Activated CD4-positive, alpha-beta T cell treated with anti-CD3 and anti-CD28 coated beads, Interleukin-2, amount 10 ng/mL, durations not matched to agents 7 days and 5 days (primary cell): ENCODE measurements around the gene EPHB1. TPM values are rescaled to one million over a fixed set of nuclear protein-coding genes. Genes with fewer than 3 reads are reported as not detected.
"Not testable (repeated sequence)": the region's sequence is repeated elsewhere in the genome, so short reads cannot be mapped to it uniquely, and the experiment has no call there.

ENCODE experiments used
- CTCF ChIA-PET: fragments of 350-600 bp; sonication (Branson Sonifier 250); formaldehyde crosslinking; loops from one replicate; lab custom pipeline; 2021; ENCODE audit warnings: antibody characterized with exemption; lab: Charles Lee
- POLR2A ChIA-PET: fragments of 350-600 bp; sonication (Branson Sonifier 250); formaldehyde crosslinking; loops from one replicate; lab custom pipeline; 2021; ENCODE audit warnings: antibody characterized with exemption; lab: Charles Lee
- DNase-seq: peaks from one replicate; pipeline ENCODE4 v3.0.0-alpha.2; 2020
- H3K27ac Mint-ChIP-seq: one replicate; pipeline ENCODE4 v1.8.0; 2021; ENCODE audit warnings: mild to moderate bottlenecking, moderate library complexity, mixed read lengths
- H3K27me3 Mint-ChIP-seq: one replicate; pipeline ENCODE4 v1.8.0; 2021; ENCODE audit warnings: mixed read lengths
- H3K36me3 Mint-ChIP-seq: one replicate; pipeline ENCODE4 v1.8.0; 2021; ENCODE audit warnings: low read depth, mixed read lengths
- H3K4me1 Mint-ChIP-seq: one replicate; pipeline ENCODE4 v1.8.0; 2021; ENCODE audit warnings: mixed read lengths
- H3K4me3 Mint-ChIP-seq: one replicate; pipeline ENCODE4 v1.8.0; 2021; ENCODE audit warnings: mild to moderate bottlenecking, moderate library complexity, mixed read lengths
- H3K9me3 Mint-ChIP-seq: one replicate; pipeline ENCODE4 v1.8.0; 2021; ENCODE audit warnings: mixed read lengths
- total RNA-seq, 2 experiments: library from RNA; stranded (reverse); gene quantifications; one replicate each; pipeline ENCODE4 v1.2.3, GENCODE V29; 2021

The EPHB1 gene
- total RNA-seq, 2 experiments from 2014 or later: 1.2 to 1.8 TPM

- no peak overlapping the region for H3K27ac Mint-ChIP-seq
- H3K27me3 Mint-ChIP-seq: peaks cover 9% of the 10 kb centered on the region
- no peaks in the 10 kb centered on the region for H3K36me3 Mint-ChIP-seq
- no peaks in the 10 kb centered on the region for H3K4me1 Mint-ChIP-seq
- no peaks in the 10 kb centered on the region for H3K9me3 Mint-ChIP-seq
- DNase-seq: no peak
- ChIA-PET POLR2A (no interaction called here), CTCF (no interaction called here)
- H3K4me3 Mint-ChIP-seq: no peak overlapping the region
Observed at GRCh38 chr3:134998855-134999254, 203.8 kb downstream of the EPHB1 start.

DNA sequence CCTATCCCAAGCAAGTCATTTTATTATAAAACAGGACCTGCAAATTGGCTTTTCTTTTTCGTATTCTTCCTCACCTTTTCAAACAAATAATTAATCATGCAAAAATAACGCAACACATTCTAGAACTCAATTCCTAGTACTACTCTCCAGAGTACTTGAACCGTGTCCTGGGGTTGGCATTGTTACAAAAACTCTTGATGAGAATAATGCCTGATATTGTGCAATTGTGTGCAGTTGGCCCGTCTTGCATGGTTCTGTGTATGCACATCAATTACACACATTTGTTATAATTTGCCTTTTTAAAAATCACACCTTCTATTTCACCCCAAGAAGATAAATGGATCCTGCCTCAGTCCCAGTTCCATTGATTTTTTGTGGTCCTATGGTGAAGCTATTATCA lies 205.4 kb downstream of the EPHB1 start:
- H3K4me1 Mint-ChIP-seq: no peaks in the 10 kb centered on the region
- DNase-seq: no peak
- H3K4me3 Mint-ChIP-seq: no peak overlapping the region
- no peaks in the 10 kb centered on the region for H3K9me3 Mint-ChIP-seq
- H3K27ac Mint-ChIP-seq: no peak overlapping the region
- CTCF ChIA-PET: no interaction called here
- peaks cover 9% of the 10 kb centered on the region for H3K27me3 Mint-ChIP-seq
- POLR2A ChIA-PET: no interaction called here
- H3K36me3 Mint-ChIP-seq: no peaks in the 10 kb centered on the region

DNA sequence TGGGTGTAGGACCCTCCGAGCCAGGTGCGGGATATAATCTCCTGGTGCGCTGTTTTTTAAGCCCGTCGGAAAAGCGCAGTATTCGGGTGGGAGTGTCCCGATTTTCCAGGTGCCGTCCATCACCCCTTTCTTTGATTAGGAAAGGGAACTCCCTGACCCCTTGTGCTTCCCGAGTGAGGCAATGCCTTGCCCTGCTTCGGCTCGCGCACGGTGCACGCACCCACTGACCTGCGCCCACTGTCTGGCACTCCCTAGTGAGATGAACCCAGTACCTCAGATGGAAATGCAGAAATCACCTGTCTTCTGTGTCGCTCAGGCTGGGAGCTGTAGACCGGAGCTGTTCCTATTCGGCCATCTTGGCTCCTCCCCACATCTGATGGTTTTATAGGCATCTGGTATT lies 210.6 kb downstream of the EPHB1 start:
- DNase-seq, POLR2A ChIA-PET, H3K9me3 Mint-ChIP-seq, H3K27ac Mint-ChIP-seq, H3K4me1 Mint-ChIP-seq, H3K36me3 Mint-ChIP-seq, CTCF ChIA-PET, H3K4me3 Mint-ChIP-seq, H3K27me3 Mint-ChIP-seq: not testable (repeated sequence)

GRCh38 chr3:135007607-135008006 lies 212.5 kb downstream of the EPHB1 start:
- no peak for DNase-seq
- no peak overlapping the region for H3K4me3 Mint-ChIP-seq
- peaks cover 4% of the 10 kb centered on the region for H3K9me3 Mint-ChIP-seq
- H3K4me1 Mint-ChIP-seq: no peaks in the 10 kb centered on the region
- CTCF ChIA-PET: no interaction called here
- no peaks in the 10 kb centered on the region for H3K27me3 Mint-ChIP-seq
- H3K27ac Mint-ChIP-seq: no peak overlapping the region
- POLR2A ChIA-PET: no interaction called here
- H3K36me3 Mint-ChIP-seq: no peaks in the 10 kb centered on the region

GRCh38 chr3:135008326-135008725 lies 213.3 kb downstream of the EPHB1 start:
- H3K27me3 Mint-ChIP-seq: no peaks in the 10 kb centered on the region
- CTCF ChIA-PET: no interaction called here
- H3K4me1 Mint-ChIP-seq: no peaks in the 10 kb centered on the region
- DNase-seq: no peak
- no peak overlapping the region for H3K27ac Mint-ChIP-seq
- POLR2A ChIA-PET: no interaction called here
- no peaks in the 10 kb centered on the region for H3K36me3 Mint-ChIP-seq
- peaks cover 4% of the 10 kb centered on the region for H3K9me3 Mint-ChIP-seq
- no peak overlapping the region for H3K4me3 Mint-ChIP-seq

- no peaks in the 10 kb centered on the region for H3K36me3 Mint-ChIP-seq
- POLR2A ChIA-PET: no interaction called here
- CTCF ChIA-PET: no interaction called here
- no peak overlapping the region for H3K4me3 Mint-ChIP-seq
- peaks cover 4% of the 10 kb centered on the region for H3K9me3 Mint-ChIP-seq
- no peaks in the 10 kb centered on the region for H3K27me3 Mint-ChIP-seq
- no peak for DNase-seq
- no peaks in the 10 kb centered on the region for H3K4me1 Mint-ChIP-seq
- H3K27ac Mint-ChIP-seq: no peak overlapping the region
Observed at GRCh38 chr3:135009014-135009413, 214.0 kb downstream of the EPHB1 start.

GRCh38 chr3:135012101-135012500 lies 217.0 kb downstream of the EPHB1 start:
- H3K4me1 Mint-ChIP-seq: no peaks in the 10 kb centered on the region
- no peaks in the 10 kb centered on the region for H3K9me3 Mint-ChIP-seq
- POLR2A ChIA-PET: no interaction called here
- no peak overlapping the region for H3K27ac Mint-ChIP-seq
- CTCF ChIA-PET: no interaction called here
- H3K27me3 Mint-ChIP-seq: no peaks in the 10 kb centered on the region
- no peak for DNase-seq
- no peak overlapping the region for H3K4me3 Mint-ChIP-seq
- no peaks in the 10 kb centered on the region for H3K36me3 Mint-ChIP-seq

DNA sequence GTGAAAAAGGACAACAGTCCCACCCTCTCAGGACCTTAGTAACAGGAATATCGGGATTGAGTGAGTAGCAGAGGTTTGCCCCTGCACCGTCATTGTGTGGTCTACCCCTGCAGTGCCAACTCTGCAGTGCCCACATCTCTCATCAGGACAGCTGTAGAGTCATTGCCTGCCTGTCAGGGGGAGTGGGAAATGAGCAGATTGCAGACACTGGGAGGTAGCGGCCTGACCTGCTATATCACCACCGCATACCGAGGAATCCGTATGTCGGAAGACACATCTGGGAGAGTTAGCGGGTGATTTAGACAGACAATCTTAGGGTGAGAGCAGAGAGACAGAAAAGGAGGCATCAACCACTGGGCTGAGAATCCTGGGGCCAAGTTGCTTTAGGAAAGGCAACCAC lies 218.1 kb downstream of the EPHB1 start:
- Mint-ChIP-seq H3K9me3 (no peaks in the 10 kb centered on the region), H3K36me3 (no peaks in the 10 kb centered on the region), H3K27me3 (no peaks in the 10 kb centered on the region), H3K4me3 (no peak overlapping the region), H3K4me1 (no peaks in the 10 kb centered on the region), H3K27ac (no peak overlapping the region)
- no peak for DNase-seq
- ChIA-PET POLR2A (no interaction called here), CTCF (no interaction called here)

DNA sequence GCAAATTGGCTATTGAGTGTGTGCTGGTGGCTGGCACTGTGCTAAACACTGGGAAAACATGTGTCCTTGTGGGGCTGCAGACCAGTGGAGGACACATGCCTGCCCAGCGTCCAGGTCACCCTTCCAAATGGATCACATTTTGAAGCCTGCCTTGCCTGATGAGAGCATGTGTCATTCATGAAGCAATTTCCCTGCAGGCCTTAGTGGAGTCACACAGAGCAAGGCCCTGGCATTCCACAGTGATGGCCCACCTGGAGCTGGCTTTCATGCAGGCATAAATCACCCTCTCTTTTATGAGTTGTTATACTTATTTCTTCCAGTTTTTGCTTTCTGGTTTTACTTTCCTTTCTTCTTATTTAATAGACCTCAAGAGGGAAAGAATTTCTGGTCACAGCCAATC lies 219.5 kb downstream of the EPHB1 start:
- Mint-ChIP-seq H3K27ac (no peak overlapping the region), H3K4me3 (no peak overlapping the region), H3K4me1 (no peaks in the 10 kb centered on the region), H3K9me3 (no peaks in the 10 kb centered on the region), H3K27me3 (no peaks in the 10 kb centered on the region), H3K36me3 (no peaks in the 10 kb centered on the region)
- POLR2A ChIA-PET: no interaction called here
- CTCF ChIA-PET: no interaction called here
- DNase-seq: no peak

GRCh38 chr3:135017003-135017893 lies 222.2 kb downstream of the EPHB1 start:
- H3K9me3 Mint-ChIP-seq: no peaks in the 10 kb centered on the region
- no peak overlapping the region for H3K4me3 Mint-ChIP-seq
- POLR2A ChIA-PET: no interaction called here
- no peaks in the 10 kb centered on the region for H3K4me1 Mint-ChIP-seq
- no peaks in the 10 kb centered on the region for H3K36me3 Mint-ChIP-seq
- no peak overlapping the region for H3K27ac Mint-ChIP-seq
- no peak for DNase-seq
- CTCF ChIA-PET: interaction anchor here (1.1 kb wide), 1 partner anchor 27 kb away, joined by 3 read pairs; no protein-coding TSS in a partner anchor
- no peaks in the 10 kb centered on the region for H3K27me3 Mint-ChIP-seq

- Mint-ChIP-seq H3K27ac (no peak overlapping the region), H3K27me3 (no peaks in the 10 kb centered on the region), H3K4me1 (no peaks in the 10 kb centered on the region), H3K4me3 (no peak overlapping the region), H3K9me3 (no peaks in the 10 kb centered on the region), H3K36me3 (no peaks in the 10 kb centered on the region)
- no peak for DNase-seq
- ChIA-PET CTCF (no interaction called here), POLR2A (no interaction called here)
Observed at GRCh38 chr3:135018149-135018923, 223.3 kb downstream of the EPHB1 start.

DNA sequence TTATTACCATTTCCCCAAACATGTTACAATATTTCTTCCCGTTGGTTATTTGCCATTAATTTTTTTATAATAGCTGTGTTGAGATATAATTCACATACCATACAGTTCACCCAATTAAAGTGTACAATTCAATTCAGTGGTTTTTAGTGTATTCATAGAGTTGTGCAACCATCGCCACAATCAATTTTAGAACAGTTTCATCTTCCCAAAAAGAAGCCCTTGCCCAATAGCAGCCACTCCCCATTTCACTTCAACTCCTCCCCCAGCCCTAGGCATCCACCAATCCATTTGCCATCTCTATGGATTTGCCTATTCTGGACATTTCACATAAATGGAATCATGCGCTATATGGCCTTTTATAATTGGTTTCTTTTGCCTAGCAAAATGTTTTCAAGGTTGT lies 225.1 kb downstream of the EPHB1 start:
- Mint-ChIP-seq H3K4me3 (no peak overlapping the region), H3K27me3 (peaks cover 2% of the 10 kb centered on the region), H3K9me3 (no peaks in the 10 kb centered on the region), H3K27ac (no peak overlapping the region), H3K36me3 (no peaks in the 10 kb centered on the region), H3K4me1 (no peaks in the 10 kb centered on the region)
- DNase-seq: no peak
- CTCF ChIA-PET: no interaction called here
- POLR2A ChIA-PET: no interaction called here

DNA sequence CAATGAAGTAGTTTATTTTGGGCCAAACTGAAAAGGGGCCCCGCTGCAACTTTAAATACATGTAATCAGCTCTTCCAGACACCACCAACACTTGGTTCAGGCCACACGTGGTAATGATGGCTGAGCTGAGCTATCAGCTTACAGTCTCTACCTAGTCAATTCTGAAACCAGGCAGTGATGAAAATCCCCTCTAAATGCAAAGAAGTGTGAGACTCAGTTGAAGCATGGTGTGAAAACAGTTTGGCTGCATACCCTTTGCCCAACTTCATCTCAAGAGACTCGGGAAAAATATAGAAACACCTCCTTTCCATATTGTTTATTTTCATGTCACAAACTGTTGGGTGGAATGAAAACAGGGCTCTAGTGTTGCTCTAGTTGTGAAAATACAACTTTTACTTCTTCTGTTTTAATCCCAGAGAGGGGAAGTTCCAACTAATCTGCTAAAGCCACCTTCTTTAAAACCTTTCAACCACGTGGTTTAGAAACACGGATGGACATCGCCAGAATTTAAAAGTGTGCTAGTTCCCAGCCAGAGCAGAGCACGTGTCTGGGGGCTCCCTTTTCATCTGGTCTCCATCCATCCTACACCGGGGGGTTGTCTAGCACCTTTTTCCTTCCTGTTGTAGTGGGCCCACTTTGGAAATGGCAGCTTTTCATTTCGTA lies 229.1 kb downstream of the EPHB1 start:
- Mint-ChIP-seq H3K4me1 (no peaks in the 10 kb centered on the region), H3K27ac (no peak overlapping the region), H3K9me3 (no peaks in the 10 kb centered on the region), H3K27me3 (peaks cover 2% of the 10 kb centered on the region), H3K36me3 (no peaks in the 10 kb centered on the region), H3K4me3 (no peak overlapping the region)
- CTCF ChIA-PET: no interaction called here
- DNase-seq: no peak
- POLR2A ChIA-PET: no interaction called here
